ENCODE results near the gene CHN2. TPM values are rescaled to one million over a fixed set of nuclear protein-coding genes. Genes with fewer than 3 reads are reported as not detected.

Gene CHN2
- total RNA-seq, 1 experiment from 2014 or later: 5.0 TPM

DNA sequence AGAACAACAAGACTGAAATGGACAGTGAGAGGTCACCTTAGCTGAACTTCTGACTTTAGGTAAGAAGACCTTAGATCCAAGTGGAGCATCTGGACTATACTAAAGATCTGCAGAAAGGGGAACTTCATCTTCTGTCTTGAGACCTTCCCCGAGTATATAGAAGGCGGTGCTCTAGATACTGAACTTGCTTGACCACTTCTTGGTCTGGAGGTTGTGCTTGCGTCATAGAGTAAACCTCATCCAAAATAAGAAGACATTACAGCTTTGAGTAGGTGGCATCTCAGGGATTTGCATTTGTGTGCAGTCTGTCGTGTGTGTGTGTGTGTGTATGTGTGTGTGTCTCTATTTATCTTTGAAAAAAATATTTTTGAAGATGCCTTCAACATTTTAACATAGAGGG is 157.5 kb downstream of the CHN2 start:
- H3K27ac Mint-ChIP-seq: no peak overlapping the region
- peaks cover 4% of the 10 kb centered on the region for H3K4me1 Mint-ChIP-seq
- ChIA-PET POLR2A (no interaction called here), CTCF (no interaction called here)
- ATAC-seq (no peak), DNase-seq (ENCODE audit: low spot score) (no peak)
- no peaks in the 10 kb centered on the region for H3K36me3 Mint-ChIP-seq
- TF ChIP-seq ZNF317 (CRISPR knock-in tag; IDR thresholded peaks at IDR 0.05; ENCODE audit: borderline replicate concordance, low read depth) (no peak), KAT7 (CRISPR knock-in tag; IDR thresholded peaks at IDR 0.05; ENCODE audit: borderline replicate concordance) (no peak), SP1 (CRISPR knock-in tag; conservative IDR thresholded peaks at IDR 0.05) (no peak), TP53 (CRISPR knock-in tag; IDR thresholded peaks at IDR 0.05) (no peak), JUN (CRISPR knock-in tag; IDR thresholded peaks at IDR 0.05) (no peak), GABPB1 (CRISPR knock-in tag; IDR thresholded peaks at IDR 0.05) (no peak), ATF1 (CRISPR knock-in tag; IDR thresholded peaks at IDR 0.05) (no peak), ESRRA (CRISPR knock-in tag; IDR thresholded peaks at IDR 0.05; ENCODE audit: borderline replicate concordance) (no peak), GTF2I (CRISPR knock-in tag; conservative IDR thresholded peaks at IDR 0.05) (no peak)
- TF ChIP-seq, protein P1, sequence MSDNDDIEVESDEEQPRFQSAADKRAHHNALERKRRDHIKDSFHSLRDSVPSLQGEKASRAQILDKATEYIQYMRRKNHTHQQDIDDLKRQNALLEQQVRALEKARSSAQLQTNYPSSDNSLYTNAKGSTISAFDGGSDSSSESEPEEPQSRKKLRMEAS (CRISPR knock-in tag; IDR thresholded peaks at IDR 0.05): no peak
- TF ChIP-seq, protein P2, sequence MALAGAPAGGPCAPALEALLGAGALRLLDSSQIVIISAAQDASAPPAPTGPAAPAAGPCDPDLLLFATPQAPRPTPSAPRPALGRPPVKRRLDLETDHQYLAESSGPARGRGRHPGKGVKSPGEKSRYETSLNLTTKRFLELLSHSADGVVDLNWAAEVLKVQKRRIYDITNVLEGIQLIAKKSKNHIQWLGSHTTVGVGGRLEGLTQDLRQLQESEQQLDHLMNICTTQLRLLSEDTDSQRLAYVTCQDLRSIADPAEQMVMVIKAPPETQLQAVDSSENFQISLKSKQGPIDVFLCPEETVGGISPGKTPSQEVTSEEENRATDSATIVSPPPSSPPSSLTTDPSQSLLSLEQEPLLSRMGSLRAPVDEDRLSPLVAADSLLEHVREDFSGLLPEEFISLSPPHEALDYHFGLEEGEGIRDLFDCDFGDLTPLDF (CRISPR knock-in tag; IDR thresholded peaks at IDR 0.05): no peak
- TF ChIP-seq, protein P3, sequence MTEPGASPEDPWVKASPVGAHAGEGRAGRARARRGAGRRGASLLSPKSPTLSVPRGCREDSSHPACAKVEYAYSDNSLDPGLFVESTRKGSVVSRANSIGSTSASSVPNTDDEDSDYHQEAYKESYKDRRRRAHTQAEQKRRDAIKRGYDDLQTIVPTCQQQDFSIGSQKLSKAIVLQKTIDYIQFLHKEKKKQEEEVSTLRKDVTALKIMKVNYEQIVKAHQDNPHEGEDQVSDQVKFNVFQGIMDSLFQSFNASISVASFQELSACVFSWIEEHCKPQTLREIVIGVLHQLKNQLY (CRISPR knock-in tag; IDR thresholded peaks at IDR 0.05): no peak
- TF ChIP-seq, protein P4, sequence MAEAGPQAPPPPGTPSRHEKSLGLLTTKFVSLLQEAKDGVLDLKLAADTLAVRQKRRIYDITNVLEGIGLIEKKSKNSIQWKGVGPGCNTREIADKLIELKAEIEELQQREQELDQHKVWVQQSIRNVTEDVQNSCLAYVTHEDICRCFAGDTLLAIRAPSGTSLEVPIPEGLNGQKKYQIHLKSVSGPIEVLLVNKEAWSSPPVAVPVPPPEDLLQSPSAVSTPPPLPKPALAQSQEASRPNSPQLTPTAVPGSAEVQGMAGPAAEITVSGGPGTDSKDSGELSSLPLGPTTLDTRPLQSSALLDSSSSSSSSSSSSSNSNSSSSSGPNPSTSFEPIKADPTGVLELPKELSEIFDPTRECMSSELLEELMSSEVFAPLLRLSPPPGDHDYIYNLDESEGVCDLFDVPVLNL (CRISPR knock-in tag; IDR thresholded peaks at IDR 0.05; ENCODE audit: borderline replicate concordance, low read depth): no peak
- TF ChIP-seq, protein P5, sequence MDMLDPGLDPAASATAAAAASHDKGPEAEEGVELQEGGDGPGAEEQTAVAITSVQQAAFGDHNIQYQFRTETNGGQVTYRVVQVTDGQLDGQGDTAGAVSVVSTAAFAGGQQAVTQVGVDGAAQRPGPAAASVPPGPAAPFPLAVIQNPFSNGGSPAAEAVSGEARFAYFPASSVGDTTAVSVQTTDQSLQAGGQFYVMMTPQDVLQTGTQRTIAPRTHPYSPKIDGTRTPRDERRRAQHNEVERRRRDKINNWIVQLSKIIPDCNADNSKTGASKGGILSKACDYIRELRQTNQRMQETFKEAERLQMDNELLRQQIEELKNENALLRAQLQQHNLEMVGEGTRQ (CRISPR knock-in tag; IDR thresholded peaks at IDR 0.05): no peak
- TF ChIP-seq, protein P6, sequence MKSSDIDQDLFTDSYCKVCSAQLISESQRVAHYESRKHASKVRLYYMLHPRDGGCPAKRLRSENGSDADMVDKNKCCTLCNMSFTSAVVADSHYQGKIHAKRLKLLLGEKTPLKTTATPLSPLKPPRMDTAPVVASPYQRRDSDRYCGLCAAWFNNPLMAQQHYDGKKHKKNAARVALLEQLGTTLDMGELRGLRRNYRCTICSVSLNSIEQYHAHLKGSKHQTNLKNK (CRISPR knock-in tag; IDR thresholded peaks at IDR 0.05): no peak
- H3K27me3 Mint-ChIP-seq (ENCODE audit: low read depth): no peaks in the 10 kb centered on the region
- H3K9me3 Mint-ChIP-seq: no peaks in the 10 kb centered on the region
- H3K4me3 Mint-ChIP-seq: no peak overlapping the region

DNA sequence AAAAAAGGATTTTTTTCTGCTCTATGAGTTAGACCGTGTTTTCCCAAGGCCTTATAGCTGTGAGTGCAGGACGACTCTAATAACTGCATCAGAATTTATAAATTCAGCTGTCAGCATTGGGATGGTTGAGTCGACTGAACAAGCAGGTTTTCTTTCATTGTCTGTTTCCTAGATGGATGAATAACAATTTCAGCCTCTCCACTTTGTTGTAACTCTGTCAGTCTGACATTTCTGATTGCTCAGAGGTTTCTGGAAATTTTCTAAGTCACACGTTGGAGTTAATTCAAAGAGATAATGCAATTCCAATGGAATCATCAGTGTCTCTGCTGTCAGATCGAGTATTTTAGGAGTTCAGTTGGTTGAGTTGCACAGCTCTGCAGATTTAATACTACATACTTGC is 159.2 kb downstream of the CHN2 start:
- no peak for DNase-seq (ENCODE audit: low spot score)
- Mint-ChIP-seq H3K4me1 (peaks cover 4% of the 10 kb centered on the region), H3K9me3 (no peaks in the 10 kb centered on the region), H3K36me3 (no peaks in the 10 kb centered on the region), H3K27me3 (ENCODE audit: low read depth) (no peaks in the 10 kb centered on the region), H3K27ac (no peak overlapping the region), H3K4me3 (no peak overlapping the region)
- POLR2A ChIA-PET: interaction anchor here (0.5 kb wide), 1 partner anchor 174 kb away, joined by 3 read pairs; no protein-coding TSS in a partner anchor
- no peak for ATAC-seq
- CTCF ChIA-PET: interaction anchor here (0.6 to 1.3 kb wide), 2 partner anchors 164 to 426 kb away, joined by 3 read pairs; no protein-coding TSS in a partner anchor
- TF ChIP-seq GRHL2 (CRISPR knock-in tag; IDR thresholded peaks at IDR 0.05; ENCODE audit: insufficient replicate concordance, severe bottlenecking) (no peak), PRRX2 (CRISPR knock-in tag; IDR thresholded peaks at IDR 0.05) (no peak), MXD4 (CRISPR knock-in tag; IDR thresholded peaks at IDR 0.05; ENCODE audit: borderline replicate concordance) (no peak), NR2C2 (CRISPR knock-in tag; IDR thresholded peaks at IDR 0.05) (no peak), ETV6 (CRISPR knock-in tag; IDR thresholded peaks at IDR 0.05) (no peak), JAZF1 (CRISPR knock-in tag; IDR thresholded peaks at IDR 0.05) (no peak)
- TF ChIP-seq, protein P7, sequence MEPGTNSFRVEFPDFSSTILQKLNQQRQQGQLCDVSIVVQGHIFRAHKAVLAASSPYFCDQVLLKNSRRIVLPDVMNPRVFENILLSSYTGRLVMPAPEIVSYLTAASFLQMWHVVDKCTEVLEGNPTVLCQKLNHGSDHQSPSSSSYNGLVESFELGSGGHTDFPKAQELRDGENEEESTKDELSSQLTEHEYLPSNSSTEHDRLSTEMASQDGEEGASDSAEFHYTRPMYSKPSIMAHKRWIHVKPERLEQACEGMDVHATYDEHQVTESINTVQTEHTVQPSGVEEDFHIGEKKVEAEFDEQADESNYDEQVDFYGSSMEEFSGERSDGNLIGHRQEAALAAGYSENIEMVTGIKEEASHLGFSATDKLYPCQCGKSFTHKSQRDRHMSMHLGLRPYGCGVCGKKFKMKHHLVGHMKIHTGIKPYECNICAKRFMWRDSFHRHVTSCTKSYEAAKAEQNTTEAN (CRISPR knock-in tag; IDR thresholded peaks at IDR 0.05): no peak
- TF ChIP-seq, protein P8, sequence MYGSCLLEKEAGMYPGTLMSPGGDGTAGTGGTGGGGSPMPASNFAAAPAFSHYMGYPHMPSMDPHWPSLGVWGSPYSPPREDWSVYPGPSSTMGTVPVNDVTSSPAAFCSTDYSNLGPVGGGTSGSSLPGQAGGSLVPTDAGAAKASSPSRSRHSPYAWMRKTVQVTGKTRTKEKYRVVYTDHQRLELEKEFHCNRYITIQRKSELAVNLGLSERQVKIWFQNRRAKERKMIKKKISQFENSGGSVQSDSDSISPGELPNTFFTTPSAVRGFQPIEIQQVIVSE (CRISPR knock-in tag; IDR thresholded peaks at IDR 0.05; ENCODE audit: borderline replicate concordance): no peak
- TF ChIP-seq, protein P3 (CRISPR knock-in tag; IDR thresholded peaks at IDR 0.05): no peak
- TF ChIP-seq, protein P9, sequence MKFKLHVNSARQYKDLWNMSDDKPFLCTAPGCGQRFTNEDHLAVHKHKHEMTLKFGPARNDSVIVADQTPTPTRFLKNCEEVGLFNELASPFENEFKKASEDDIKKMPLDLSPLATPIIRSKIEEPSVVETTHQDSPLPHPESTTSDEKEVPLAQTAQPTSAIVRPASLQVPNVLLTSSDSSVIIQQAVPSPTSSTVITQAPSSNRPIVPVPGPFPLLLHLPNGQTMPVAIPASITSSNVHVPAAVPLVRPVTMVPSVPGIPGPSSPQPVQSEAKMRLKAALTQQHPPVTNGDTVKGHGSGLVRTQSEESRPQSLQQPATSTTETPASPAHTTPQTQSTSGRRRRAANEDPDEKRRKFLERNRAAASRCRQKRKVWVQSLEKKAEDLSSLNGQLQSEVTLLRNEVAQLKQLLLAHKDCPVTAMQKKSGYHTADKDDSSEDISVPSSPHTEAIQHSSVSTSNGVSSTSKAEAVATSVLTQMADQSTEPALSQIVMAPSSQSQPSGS (CRISPR knock-in tag; IDR thresholded peaks at IDR 0.05; ENCODE audit: borderline replicate concordance, low read depth): no peak
- TF ChIP-seq, protein P10, sequence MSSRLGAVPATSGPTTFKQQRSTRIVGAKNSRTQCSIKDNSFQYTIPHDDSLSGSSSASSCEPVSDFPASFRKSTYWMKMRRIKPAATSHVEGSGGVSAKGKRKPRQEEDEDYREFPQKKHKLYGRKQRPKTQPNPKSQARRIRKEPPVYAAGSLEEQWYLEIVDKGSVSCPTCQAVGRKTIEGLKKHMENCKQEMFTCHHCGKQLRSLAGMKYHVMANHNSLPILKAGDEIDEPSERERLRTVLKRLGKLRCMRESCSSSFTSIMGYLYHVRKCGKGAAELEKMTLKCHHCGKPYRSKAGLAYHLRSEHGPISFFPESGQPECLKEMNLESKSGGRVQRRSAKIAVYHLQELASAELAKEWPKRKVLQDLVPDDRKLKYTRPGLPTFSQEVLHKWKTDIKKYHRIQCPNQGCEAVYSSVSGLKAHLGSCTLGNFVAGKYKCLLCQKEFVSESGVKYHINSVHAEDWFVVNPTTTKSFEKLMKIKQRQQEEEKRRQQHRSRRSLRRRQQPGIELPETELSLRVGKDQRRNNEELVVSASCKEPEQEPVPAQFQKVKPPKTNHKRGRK (CRISPR knock-in tag; IDR thresholded peaks at IDR 0.05; ENCODE audit: borderline replicate concordance): no peak

All from WTC11 (cell line).